Adrenal gland (tissue), 12 donors: ENCODE results near the gene KLF3. TPM values are rescaled to one million over a fixed set of nuclear protein-coding genes. Genes with fewer than 3 reads are reported as not detected.

Source experiments
- DNase-seq, 7 donors: peaks; one replicate each; pipeline ENCODE4 v3.0.0-alpha.2; 2019 to 2020
- H3K27ac ChIP-seq, 5 donors: fragments of 200-600 bp; sonication (generic) in 4 of 5; 1 replicate in 3 of 5; 2 replicates in 2 of 5; pipeline versions ENCODE4 v1.5.1 to v1.8.0; 2016 to 2020; ENCODE audit warnings: mild to moderate bottlenecking in 1 of 5
- H3K27me3 ChIP-seq: fragments of 200-600 bp; 2 replicates; pipeline ENCODE4 v1.8.0; 2021
- H3K36me3 ChIP-seq, 2 donors: fragments of 200-600 bp; replicated peaks in 1 of 2; 1 replicate in 1 of 2; 2 replicates in 1 of 2; pipeline versions ENCODE4 v1.5.1 to v1.8.0; 2018 to 2022
- H3K4me1 ChIP-seq, 2 donors: fragments of 200-600 bp; replicated peaks in 1 of 2; 1 replicate in 1 of 2; 2 replicates in 1 of 2; pipeline versions ENCODE4 v1.5.1 to v1.8.0; 2018 to 2021
- H3K4me3 ChIP-seq, 4 donors: fragments of 200-600 bp; sonication (generic) in 3 of 4; one replicate each; pipeline ENCODE4 v1.5.1; 2016 to 2018
- H3K9me3 ChIP-seq, 3 donors: fragments of 200-600 bp; sonication (generic) in 1 of 3; replicated peaks in 1 of 3; 1 replicate in 2 of 3; 2 replicates in 1 of 3; pipeline versions ENCODE4 v1.5.1 to v1.8.0; 2016 to 2021
- CTCF ChIP-seq, 6 experiments: fragments of 450-650 bp in 4 of 6; fragments of 200-600 bp in 2 of 6; sonication (generic) in 1 of 6; IDR thresholded peaks; 1 replicate in 5 of 6; 2 replicates in 1 of 6; pipeline versions ENCODE4 v1.5.1 to v1.8.0; 2016 to 2021; ENCODE audit warnings: antibody characterized with exemption in 6 of 6, mild to moderate bottlenecking in 2 of 6, moderate library complexity in 1 of 6
- POLR2A ChIP-seq, 2 donors: fragments of 450-650 bp; IDR thresholded peaks; one replicate each; pipeline ENCODE4 v1.6.1; 2017; ENCODE audit warnings: antibody characterized with exemption in 2 of 2, mild to moderate bottlenecking in 2 of 2, moderate library complexity in 1 of 2
- WGBS, 4 donors: extraction: QIAGEN DNeasy Blood & Tissue Kit in 2 of 4; methylation state at CpG; one replicate each; pipeline versions ENCODE4 v1.1.5 to v1.1.7; 2013 to 2017; 5-methylcytosine and 5-hydroxymethylcytosine counted together
- intact Hi-C, 2 donors: fragments of 100-400 bp; cut with DNase I; formaldehyde crosslinking; loops; one replicate each; pipeline versions ENCODE4 v1.14.1 to v1.15.0; 2022 to 2023
- polyA plus RNA-seq, 3 donors: library from polyadenylated mRNA; stranded (reverse); fragments of 200-250 nt in 2 of 3; fragments of 350-450 nt in 1 of 3; fragmentation: Illumina TruSeq in 1 of 3; extraction: RNeasy Lipid Tissue Mini Kit (QIAGEN cat#74804) in 1 of 3; gene quantifications; one replicate each; pipeline ENCODE4 v1.2.3, GENCODE V29; 2013 to 2014
- total RNA-seq, 9 donors: library from RNA; depleted of rRNA in 4 of 9; stranded (reverse); fragments of >200 nt in 4 of 9; fragments of 120-200 nt in 1 of 9; fragmentation: NEBNext Ultra II Directional in 1 of 9; extraction: Animal tissue kit (Norgen Biotek cat#: 25700) in 1 of 9; gene quantifications; one replicate each; pipeline versions ENCODE4 v1.1.0 to v1.2.4, GENCODE V29; 2013 to 2023
- donor health status: healthy with polysubstance abuse.
- donor health status: Bipolar disorder and iron deficiency.
- donor health status: DM: yes; HTN: yes; CAD: no.
- donor health status: DM: no; HTN: no; CAD: no.
- donor health status: DM: no; HTN: no; CAD: no.
- donor health status: DM: yes; HTN: yes; CAD: no.

The KLF3 gene
- total and polyA plus RNA-seq, 12 donors: 10.1 to 45.7 (median 38.0) TPM

- WGBS, 4 donors: 61 to 72% (median 69%) methylated on average over 5 to 6 of the region's 6 CpGs
- H3K27ac ChIP-seq: peak overlapping the region; percentile 37 to 99 (median 87)
- intact Hi-C loops: no loop called here
- H3K27me3 ChIP-seq: no peaks in the 10 kb centered on the region
- H3K36me3 ChIP-seq: no peaks in the 10 kb centered on the region
- H3K4me3 ChIP-seq: peak overlapping the region in 1 of 4 donors; percentile 14
- peaks cover 89 to 97% of the 10 kb centered on the region in 2 donors for H3K4me1 ChIP-seq
- DNase-seq: no peak
- TF ChIP-seq CTCF (IDR thresholded peaks at IDR 0.05) (no peak), POLR2A (IDR thresholded peaks at IDR 0.05) (no peak)
- no peaks in the 10 kb centered on the region for H3K9me3 ChIP-seq
Measured at GRCh38 chr4:38670109-38670901, 6.3 kb downstream of the KLF3 start.

DNA sequence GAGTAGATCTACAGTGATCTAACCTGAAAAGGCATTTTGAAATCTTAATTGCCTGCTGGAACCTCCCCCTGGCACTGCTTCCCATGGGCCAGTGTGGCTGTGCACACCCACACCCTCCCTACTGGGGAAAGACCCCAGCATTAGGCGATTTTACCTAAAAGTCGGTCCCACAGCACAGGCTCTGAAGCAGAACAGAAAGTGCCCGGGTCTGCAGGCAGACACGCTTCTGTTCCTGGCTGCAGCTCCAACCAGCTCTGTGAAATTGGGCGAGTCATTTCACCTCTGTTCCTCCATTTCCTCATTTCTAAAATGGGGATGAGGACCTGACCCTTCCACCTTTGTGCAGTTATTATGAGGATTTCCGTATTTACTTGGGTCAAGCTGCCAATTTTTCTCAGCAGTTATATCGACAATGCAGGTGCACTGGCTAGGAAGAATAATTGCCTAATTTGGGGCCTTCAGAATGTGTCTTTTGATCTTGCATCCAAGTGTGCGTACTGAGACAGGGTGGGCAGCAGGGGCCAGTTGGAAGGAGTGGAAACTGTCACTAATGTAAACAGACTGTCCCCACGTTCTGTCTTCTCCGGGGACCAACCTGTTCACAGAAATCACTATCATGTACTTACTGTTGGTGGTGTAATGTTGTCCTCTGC lies 7.1 kb downstream of the KLF3 start:
- Histone ChIP-seq H3K27ac (peak overlapping the region; percentile 22 to 99 (median 87)), H3K9me3 (no peaks in the 10 kb centered on the region), H3K4me3 (peak overlapping the region in 1 of 4 donors; percentile 14), H3K27me3 (no peaks in the 10 kb centered on the region), H3K4me1 (peaks cover 88 to 97% of the 10 kb centered on the region in 2 donors), H3K36me3 (no peaks in the 10 kb centered on the region)
- peak in 1 of 7 donors; percentile 38 for DNase-seq
- WGBS, 4 donors: 29 to 46% (median 37%) methylated on average over 5 to 10 of the region's 10 CpGs
- peak in 1 of 2 donors; percentile 17 for TF ChIP-seq POLR2A (IDR thresholded peaks at IDR 0.05)
- no peak for TF ChIP-seq CTCF (IDR thresholded peaks at IDR 0.05)
- intact Hi-C loops: no loop called here

DNA sequence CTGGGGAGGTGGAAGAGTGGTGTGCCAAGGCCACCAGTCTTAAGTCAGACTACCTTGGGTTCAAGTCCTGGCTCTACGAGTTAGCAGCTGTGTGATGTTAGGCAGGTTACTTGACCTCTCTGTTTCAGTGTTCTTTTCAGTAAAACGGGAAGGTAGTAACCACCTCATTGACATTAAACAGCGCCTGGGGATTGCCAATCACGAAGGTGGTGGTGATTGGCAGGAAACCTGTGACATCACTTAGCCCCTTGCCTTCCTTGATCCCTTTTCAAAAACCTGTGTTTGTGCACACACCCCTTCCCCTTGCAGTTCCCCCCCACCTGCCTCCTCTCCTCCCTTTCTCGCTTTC lies 7.6 kb downstream of the KLF3 start:
- WGBS, 4 donors: 45 to 53% (median 49%) methylated on average over 5 of the region's 5 CpGs
- peak overlapping the region; percentile 22 to 99 (median 87) for H3K27ac ChIP-seq

More for the DNA sequence above, 7.6 kb downstream of the KLF3 start:
- H3K9me3 ChIP-seq: no peaks in the 10 kb centered on the region
- H3K36me3 ChIP-seq: no peaks in the 10 kb centered on the region
- DNase-seq: no peak
- intact Hi-C loops: no loop called here
- no peaks in the 10 kb centered on the region for H3K27me3 ChIP-seq
- peaks cover 87 to 96% of the 10 kb centered on the region in 2 donors for H3K4me1 ChIP-seq
- no peak for TF ChIP-seq CTCF (IDR thresholded peaks at IDR 0.05)
- no peak for TF ChIP-seq POLR2A (IDR thresholded peaks at IDR 0.05)
- H3K4me3 ChIP-seq: no peak overlapping the region
